Testis (tissue), 2 donors: Measurements from ENCODE around the gene UMPS.

Experiments used
- CTCF ChIP-seq, 3 experiments: fragments of 450-650 bp in 2 of 3; fragments of 200-600 bp in 1 of 3; sonication (generic) in 1 of 3; IDR thresholded peaks; one replicate each; pipeline ENCODE4 v1.5.1; 2016 to 2019; ENCODE audit warnings: antibody characterized with exemption in 3 of 3, mild to moderate bottlenecking in 2 of 3, moderate library complexity in 1 of 3
- POLR2A ChIP-seq: fragments of 450-650 bp; IDR thresholded peaks from one replicate; pipeline ENCODE4 v1.6.1; 2017; ENCODE audit warnings: antibody characterized with exemption, mild to moderate bottlenecking, moderate library complexity

- TF ChIP-seq CTCF (IDR thresholded peaks at IDR 0.05) (no peak), POLR2A (no peak)
Observed at GRCh38 chr3:124700880-124701684, 29.2 kb upstream of the UMPS start.
